ENCODE data around the gene PTGFR. TPM values are rescaled to one million over a fixed set of nuclear protein-coding genes. Genes with fewer than 3 reads are reported as not detected.

The PTGFR gene
- total RNA-seq, 1 donor from 2014 or later, result 0.26 TPM

- no peak for FAIRE-seq
- H3K4me3 ChIP-seq (ENCODE audit: low read depth, low read length), result no peak overlapping the region
- H3K36me3 ChIP-seq (ENCODE audit: control insufficient read depth, insufficient read depth, low read length), result no peaks in the 10 kb centered on the region
- no peaks in the 10 kb centered on the region for H3K27me3 ChIP-seq (ENCODE audit: control insufficient read depth, insufficient read depth, low read length)
- TF ChIP-seq CTCF (IDR thresholded peaks at IDR 0.05; ENCODE audit: insufficient read depth, low read length, severe bottlenecking), result no peak
- no peak for DNase-seq (ENCODE audit: low read depth)
These were observed 22.3 kb upstream of the PTGFR start for GRCh38 chr1:78468521-78468920.

GRCh38 chr1:78469576-78469975, 21.2 kb upstream of the PTGFR start:
- Histone ChIP-seq H3K4me3 (ENCODE audit: low read depth, low read length) (no peak overlapping the region), H3K36me3 (ENCODE audit: control insufficient read depth, insufficient read depth, low read length) (no peaks in the 10 kb centered on the region), H3K27me3 (ENCODE audit: control insufficient read depth, insufficient read depth, low read length) (no peaks in the 10 kb centered on the region)
- DNase-seq (ENCODE audit: low read depth), result no peak
- TF ChIP-seq CTCF (IDR thresholded peaks at IDR 0.05; ENCODE audit: insufficient read depth, low read length, severe bottlenecking), result no peak
- FAIRE-seq, result no peak

- no peaks in the 10 kb centered on the region for H3K36me3 ChIP-seq (ENCODE audit: control insufficient read depth, insufficient read depth, low read length)
- DNase-seq (ENCODE audit: low read depth) (no peak), FAIRE-seq (no peak)
- no peak overlapping the region for H3K4me3 ChIP-seq (ENCODE audit: low read depth, low read length)
- no peak for TF ChIP-seq CTCF (IDR thresholded peaks at IDR 0.05; ENCODE audit: insufficient read depth, low read length, severe bottlenecking)
- H3K27me3 ChIP-seq (ENCODE audit: control insufficient read depth, insufficient read depth, low read length), result no peaks in the 10 kb centered on the region
These were observed 18.7 kb upstream of the PTGFR start for GRCh38 chr1:78471890-78472620.

GRCh38 chr1:78472851-78473496, 17.8 kb upstream of the PTGFR start:
- H3K36me3 ChIP-seq (ENCODE audit: control insufficient read depth, insufficient read depth, low read length), result no peaks in the 10 kb centered on the region
- no peak overlapping the region for H3K4me3 ChIP-seq (ENCODE audit: low read depth, low read length)
- H3K27me3 ChIP-seq (ENCODE audit: control insufficient read depth, insufficient read depth, low read length), result no peaks in the 10 kb centered on the region
- DNase-seq (ENCODE audit: low read depth), result no peak
- FAIRE-seq, result no peak
- no peak for TF ChIP-seq CTCF (IDR thresholded peaks at IDR 0.05; ENCODE audit: insufficient read depth, low read length, severe bottlenecking)

- H3K27me3 ChIP-seq (ENCODE audit: control insufficient read depth, insufficient read depth, low read length), result no peaks in the 10 kb centered on the region
- FAIRE-seq, result no peak
These were observed 16.7 kb upstream of the PTGFR start for GRCh38 chr1:78474092-78474491.

More at GRCh38 chr1:78474092-78474491, 16.7 kb upstream of the PTGFR start:
- Histone ChIP-seq H3K4me3 (ENCODE audit: low read depth, low read length) (no peak overlapping the region), H3K36me3 (ENCODE audit: control insufficient read depth, insufficient read depth, low read length) (no peaks in the 10 kb centered on the region)
- TF ChIP-seq CTCF (IDR thresholded peaks at IDR 0.05; ENCODE audit: insufficient read depth, low read length, severe bottlenecking), result no peak
- no peak for DNase-seq (ENCODE audit: low read depth)

All from bronchial epithelial cell (primary cell).